ENCODE data around the gene RS1.

The RS1 gene

GRCh38 chrX:18674417-18674787 is 2.5 kb upstream of the RS1 start:
- peak overlapping the region; percentile 47 to 50 for H3K4me3 ChIP-seq (replicated peaks in 1 of 2; ENCODE audit: low read depth in 2 of 2, low read length in 2 of 2)
- no peak for DNase-seq (ENCODE audit: low read depth in 2 of 2)
- no peak for TF ChIP-seq CTCF (IDR thresholded peaks at IDR 0.05; ENCODE audit: low read depth, low read length)

GRCh38 chrX:18668071-18668835 is 3.7 kb downstream of the RS1 start:
- TF ChIP-seq CTCF (IDR thresholded peaks at IDR 0.05; ENCODE audit: low read depth, low read length) = no peak
- no peak for DNase-seq (ENCODE audit: low read depth in 2 of 2)
- no peak overlapping the region for H3K4me3 ChIP-seq (replicated peaks in 1 of 2; ENCODE audit: low read depth in 2 of 2, low read length in 2 of 2)

- no peak overlapping the region for H3K4me3 ChIP-seq (replicated peaks in 1 of 2; ENCODE audit: low read depth in 2 of 2, low read length in 2 of 2)
- DNase-seq (ENCODE audit: low read depth in 2 of 2) = no peak
- no peak for TF ChIP-seq CTCF (IDR thresholded peaks at IDR 0.05; ENCODE audit: low read depth, low read length)
Observed at GRCh38 chrX:18666614-18667013, 5.3 kb downstream of the RS1 start.

- H3K4me3 ChIP-seq (replicated peaks in 1 of 2; ENCODE audit: low read depth in 2 of 2, low read length in 2 of 2) = no peak overlapping the region
- TF ChIP-seq CTCF (IDR thresholded peaks at IDR 0.05; ENCODE audit: low read depth, low read length) = no peak
- DNase-seq (ENCODE audit: low read depth in 2 of 2) = no peak
Observed at GRCh38 chrX:18664947-18665346, 7.0 kb downstream of the RS1 start.

GRCh38 chrX:18661273-18661672 is 10.6 kb downstream of the RS1 start:
- no peak for TF ChIP-seq CTCF (IDR thresholded peaks at IDR 0.05; ENCODE audit: low read depth, low read length)
- no peak overlapping the region for H3K4me3 ChIP-seq (replicated peaks in 1 of 2; ENCODE audit: low read depth in 2 of 2, low read length in 2 of 2)

GRCh38 chrX:18654875-18655836 is 16.8 kb downstream of the RS1 start:
- no peak overlapping the region for H3K4me3 ChIP-seq (replicated peaks in 1 of 2; ENCODE audit: low read depth in 2 of 2, low read length in 2 of 2)
- DNase-seq (ENCODE audit: low read depth in 2 of 2) = peak; percentile 9 to 16
- no peak for TF ChIP-seq CTCF (IDR thresholded peaks at IDR 0.05; ENCODE audit: low read depth, low read length)

More at GRCh38 chrX:18661273-18661672, 10.6 kb downstream of the RS1 start:
- no peak for DNase-seq (ENCODE audit: low read depth in 2 of 2)
